B cell (primary cell): Measurements from ENCODE around the gene ANP32A. TPM values are rescaled to one million over a fixed set of nuclear protein-coding genes. Genes with fewer than 3 reads are reported as not detected.

Source experiments
- ATAC-seq: fragments of 200-7000 bp; cut with Tn5 transposase; one replicate; pipeline ENCODE4 v1.10.0; 2021; ENCODE audit warnings: low read depth, mild to moderate bottlenecking, moderate number of reproducible peaks, moderate library complexity
- CTCF ChIA-PET: fragments of 350-600 bp; sonication (Branson Sonifier 250); formaldehyde crosslinking; loops from one replicate; lab custom pipeline; 2021; ENCODE audit warnings: antibody characterized with exemption, inconsistent platforms; lab: Charles Lee
- POLR2A ChIA-PET: fragments of 350-600 bp; sonication (Branson Sonifier 250); formaldehyde crosslinking; loops from one replicate; lab custom pipeline; 2021; ENCODE audit warnings: antibody characterized with exemption; lab: Charles Lee
- DNase-seq: peaks from one replicate; pipeline ENCODE4 v3.0.0; 2013
- H2AFZ ChIP-seq: 2 replicates; pipeline ENCODE4 v1.6.1; 2012; ENCODE audit warnings: mild to moderate bottlenecking, low read depth, low read length; ENCODE audit not compliant: insufficient read depth, poor library complexity, severe bottlenecking
- H3K27ac ChIP-seq, 2 donors: 1 replicate in 1 of 2; 2 replicates in 1 of 2; pipeline ENCODE4 v1.5.1; 2012 to 2013; ENCODE audit warnings: low read length in 2 of 2, mild to moderate bottlenecking in 2 of 2, moderate library complexity in 1 of 2
- H3K27me3 ChIP-seq, 4 experiments: fragments of 200-600 bp in 1 of 4; sonication (generic) in 1 of 4; replicated peaks in 1 of 4; 1 replicate in 2 of 4; 2 replicates in 2 of 4; pipeline versions ENCODE4 v1.6.1 to v1.7.0; 2013 to 2016; ENCODE audit warnings: low read length in 3 of 4, mild to moderate bottlenecking in 2 of 4, mixed read lengths in 1 of 4, moderate library complexity in 1 of 4; ENCODE audit not compliant: insufficient read depth in 4 of 4, control insufficient read depth in 3 of 4; ENCODE audit errors: control extremely low read depth in 1 of 4
- H3K36me3 ChIP-seq, 2 experiments: replicated peaks in 1 of 2; 1 replicate in 1 of 2; 2 replicates in 1 of 2; pipeline versions ENCODE4 v1.6.1 to v1.7.1; 2013; ENCODE audit warnings: low read length in 1 of 2; ENCODE audit not compliant: insufficient read depth in 2 of 2, control insufficient read depth in 1 of 2; ENCODE audit errors: control extremely low read depth in 1 of 2, extremely low read depth in 1 of 2
- H3K4me1 ChIP-seq, 2 donors: fragments of 200-600 bp in 1 of 2; sonication (generic) in 1 of 2; 1 replicate in 1 of 2; 2 replicates in 1 of 2; pipeline versions ENCODE4 v1.5.1 to v1.6.1; 2013 to 2017; ENCODE audit warnings: low read length in 2 of 2; ENCODE audit not compliant: control insufficient read depth in 2 of 2, insufficient read depth in 2 of 2
- H3K4me2 ChIP-seq: replicated peaks from 2 replicates; pipeline ENCODE3; 2012; ENCODE audit warnings: mild to moderate bottlenecking, low read depth, low read length; ENCODE audit not compliant: poor library complexity, severe bottlenecking
- H3K4me3 ChIP-seq, 5 experiments: fragments of 200-600 bp in 1 of 5; sonication (generic) in 1 of 5; 1 replicate in 3 of 5; 2 replicates in 2 of 5; pipeline versions ENCODE4 v1.5.1 to v1.7.0; 2011 to 2016; ENCODE audit warnings: low read length in 4 of 5, mild to moderate bottlenecking in 4 of 5, low read depth in 2 of 5, control low read depth in 1 of 5, moderate library complexity in 1 of 5; ENCODE audit not compliant: insufficient read depth in 1 of 5; ENCODE audit errors: control extremely low read depth in 1 of 5, extremely low read depth in 1 of 5
- H3K79me2 ChIP-seq: fragments of 200-600 bp; sonication (generic); one replicate; pipeline ENCODE4 v1.6.0; 2016; ENCODE audit warnings: low read length; ENCODE audit not compliant: control insufficient read depth, insufficient read depth
- H3K9ac ChIP-seq: fragments of 200-600 bp; sonication (generic); 2 replicates; pipeline ENCODE4 v1.6.1; 2017; ENCODE audit warnings: mild to moderate bottlenecking, low read length, moderate library complexity
- H3K9me3 ChIP-seq, 3 donors: one replicate each; pipeline versions ENCODE4 v1.6.1 to v1.7.1; 2013; ENCODE audit warnings: low read length in 2 of 3; ENCODE audit not compliant: control insufficient read depth in 2 of 3, insufficient read depth in 1 of 3; ENCODE audit errors: control extremely low read depth in 1 of 3
- H4K20me1 ChIP-seq: 2 replicates; pipeline ENCODE4 v1.6.0; 2012; ENCODE audit warnings: mild to moderate bottlenecking, low read length; ENCODE audit not compliant: insufficient read depth, control insufficient read depth, poor library complexity, severe bottlenecking
- H3K27ac Mint-ChIP-seq: one replicate; pipeline ENCODE4 v1.8.0; 2021; ENCODE audit warnings: mixed read lengths
- H3K27me3 Mint-ChIP-seq: one replicate; pipeline ENCODE4 v1.8.0; 2021; ENCODE audit warnings: mixed read lengths
- H3K4me1 Mint-ChIP-seq: one replicate; pipeline ENCODE4 v1.8.0; 2021; ENCODE audit warnings: mixed read lengths
- H3K4me3 Mint-ChIP-seq: one replicate; pipeline ENCODE4 v1.8.0; 2021; ENCODE audit warnings: mixed read lengths
- H3K9me3 Mint-ChIP-seq: one replicate; pipeline ENCODE4 v1.8.0; 2022; ENCODE audit warnings: mixed read lengths; ENCODE audit not compliant: insufficient read depth
- WGBS: methylation state at CpG from one replicate; pipeline ENCODE4 v1.1.5; 2013; ENCODE audit warnings: missing lambda C conversion rate; ENCODE audit not compliant: insufficient coverage; 5-methylcytosine and 5-hydroxymethylcytosine counted together
- intact Hi-C: fragments of 100-400 bp; cut with micrococcal nuclease; formaldehyde crosslinking; loops from one replicate; pipeline ENCODE4 v1.10.0; 2022
- polyA plus RNA-seq: library from polyadenylated mRNA; depleted of rRNA; stranded (reverse); fragments of >200 nt; gene quantifications from 2 replicates; pipeline ENCODE4 v1.2.3, GENCODE V29; 2012
- total RNA-seq, 2 donors: library from RNA; stranded (reverse); fragments of 120-200 nt in 1 of 2; gene quantifications; 1 replicate in 1 of 2; 2 replicates in 1 of 2; pipeline versions ENCODE4 v1.2.3 to v1.2.4, GENCODE V29; 2013 to 2022
- TF ChIP-seq, protein P1 (sequence below): fragments of 200-600 bp; IDR thresholded peaks from one replicate; pipeline ENCODE4 v1.8.0; 2022; ENCODE audit warnings: antibody characterized with exemption, mild to moderate bottlenecking

The ANP32A gene
- total and polyA plus RNA-seq, 2 donors (not counting 1 experiment from before 2014, with no cell fraction given), result 26.4 to 163 TPM

GRCh38 chr15:68818066-68818768 lies 2.5 kb downstream of the ANP32A start:
- Mint-ChIP-seq H3K4me3 (peak overlapping the region; percentile 96), H3K27me3 (no peaks in the 10 kb centered on the region), H3K27ac (peak overlapping the region; percentile 92), H3K9me3 (no peaks in the 10 kb centered on the region), H3K4me1 (peaks cover 40% of the 10 kb centered on the region)
- no peaks in the 10 kb centered on the region for H3K27me3 ChIP-seq
- ChIA-PET POLR2A (interaction anchor here (0.6 to 2.1 kb wide), 5 partner anchors 23 to 635 kb away, joined by 3 to 14 read pairs (median 5); partner anchors contain the start of genes FEM1B and RPLP1), CTCF (interaction anchor here (1.0 to 3.2 kb wide), 5 partner anchors 34 to 257 kb away, joined by 3 to 14 read pairs (median 5); no protein-coding TSS in a partner anchor)
- no peaks in the 10 kb centered on the region for H3K9me3 ChIP-seq
- ATAC-seq (peak; percentile 16), DNase-seq (peak; percentile 81)
- WGBS, result under 1% methylated on average over 68 of the region's 75 CpGs
- peak overlapping the region; percentile 22 to 98 (median 94) for H3K4me3 ChIP-seq
- peak overlapping the region; percentile 90 to 93 for H3K27ac ChIP-seq
- TF ChIP-seq, protein P1, sequence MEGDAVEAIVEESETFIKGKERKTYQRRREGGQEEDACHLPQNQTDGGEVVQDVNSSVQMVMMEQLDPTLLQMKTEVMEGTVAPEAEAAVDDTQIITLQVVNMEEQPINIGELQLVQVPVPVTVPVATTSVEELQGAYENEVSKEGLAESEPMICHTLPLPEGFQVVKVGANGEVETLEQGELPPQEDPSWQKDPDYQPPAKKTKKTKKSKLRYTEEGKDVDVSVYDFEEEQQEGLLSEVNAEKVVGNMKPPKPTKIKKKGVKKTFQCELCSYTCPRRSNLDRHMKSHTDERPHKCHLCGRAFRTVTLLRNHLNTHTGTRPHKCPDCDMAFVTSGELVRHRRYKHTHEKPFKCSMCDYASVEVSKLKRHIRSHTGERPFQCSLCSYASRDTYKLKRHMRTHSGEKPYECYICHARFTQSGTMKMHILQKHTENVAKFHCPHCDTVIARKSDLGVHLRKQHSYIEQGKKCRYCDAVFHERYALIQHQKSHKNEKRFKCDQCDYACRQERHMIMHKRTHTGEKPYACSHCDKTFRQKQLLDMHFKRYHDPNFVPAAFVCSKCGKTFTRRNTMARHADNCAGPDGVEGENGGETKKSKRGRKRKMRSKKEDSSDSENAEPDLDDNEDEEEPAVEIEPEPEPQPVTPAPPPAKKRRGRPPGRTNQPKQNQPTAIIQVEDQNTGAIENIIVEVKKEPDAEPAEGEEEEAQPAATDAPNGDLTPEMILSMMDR, result no peak
- no peaks in the 10 kb centered on the region for H3K36me3 ChIP-seq
- peaks cover 36% of the 10 kb centered on the region for H4K20me1 ChIP-seq
- intact Hi-C loops, result loop anchor here (2.0 to 10.0 kb wide), 6 partner anchors 35 to 1279 kb away; partner anchors contain the start of genes CLN6, FEM1B, GLCE and RNU6-1
- peak overlapping the region; percentile 85 for H3K4me2 ChIP-seq
- H3K79me2 ChIP-seq, result peaks cover 93% of the 10 kb centered on the region
- peaks cover 32 to 34% of the 10 kb centered on the region in 2 donors for H3K4me1 ChIP-seq
- H2AFZ ChIP-seq, result peak overlapping the region; percentile 90
- peak overlapping the region; percentile 96 for H3K9ac ChIP-seq
